GDM1 (cell line): ENCODE data around the gene ZNF480.
"Not testable (repeated sequence)": the region's sequence is repeated elsewhere in the genome, so short reads cannot be mapped to it uniquely, and the experiment has no call there.

ENCODE experiments used
- DNase-seq: peaks from one replicate; lab custom pipeline; 2025; lab: John Stamatoyannopoulos, UW

The ZNF480 gene

GRCh38 chr19:52336791-52337381, 39.9 kb downstream of the ZNF480 start:
- no peak for DNase-seq

- DNase-seq: not testable (repeated sequence)
Observed at GRCh38 chr19:52339022-52339421, 42.1 kb downstream of the ZNF480 start.

- DNase-seq: peak; percentile 8
Observed at GRCh38 chr19:52343548-52343947, 46.6 kb downstream of the ZNF480 start.

- no peak for DNase-seq
Observed at GRCh38 chr19:52345162-52345561, 48.2 kb downstream of the ZNF480 start.

- DNase-seq: no peak
Observed at GRCh38 chr19:52351512-52351911, 54.5 kb downstream of the ZNF480 start.

- no peak for DNase-seq
Observed at GRCh38 chr19:52366414-52366824, 69.5 kb downstream of the ZNF480 start.

GRCh38 chr19:52369559-52370340, 72.8 kb downstream of the ZNF480 start, which contains the start of gene ZNF880:
ZNF880 (plus strand) TSS chr19:52369923; CDS start chr19:52369966, 43 bp downstream.
- no peak for DNase-seq

- DNase-seq: no peak
Observed at GRCh38 chr19:52370341-52370710, 73.4 kb downstream of the ZNF480 start.
